22Rv1 (cell line): Measurements from ENCODE around the gene DOCK11.

Experiments used
- H3K27ac ChIP-seq: fragments of 450-650 bp; 2 replicates; pipeline ENCODE4 v1.5.1; 2017
- CTCF ChIP-seq: fragments of 450-650 bp; IDR thresholded peaks from 2 replicates; pipeline ENCODE4 v1.5.1; 2017; ENCODE audit warnings: mild to moderate bottlenecking
- ZFX ChIP-seq: fragments of 450-650 bp; IDR thresholded peaks from 2 replicates; pipeline ENCODE4 v1.6.1; 2017; ENCODE audit warnings: antibody characterized with exemption, borderline replicate concordance

The DOCK11 gene

GRCh38 chrX:118536687-118537461 lies 41.3 kb downstream of the DOCK11 start:
- H3K27ac ChIP-seq = no peak overlapping the region
- peak; percentile 15; the same call in 1 of the 2 replicates for TF ChIP-seq CTCF
- TF ChIP-seq ZFX = no peak

GRCh38 chrX:118538386-118538785 lies 42.8 kb downstream of the DOCK11 start:
- TF ChIP-seq CTCF (no peak), ZFX (no peak)
- H3K27ac ChIP-seq = no peak overlapping the region

- H3K27ac ChIP-seq = no peak overlapping the region
- TF ChIP-seq ZFX = no peak
- TF ChIP-seq CTCF = no peak
These were observed 44.7 kb downstream of the DOCK11 start for GRCh38 chrX:118540342-118540741.

GRCh38 chrX:118541482-118541881 lies 45.9 kb downstream of the DOCK11 start:
- TF ChIP-seq ZFX (no peak), CTCF (no peak)
- H3K27ac ChIP-seq = no peak overlapping the region

GRCh38 chrX:118545510-118545909 lies 49.9 kb downstream of the DOCK11 start:
- TF ChIP-seq CTCF = no peak
- H3K27ac ChIP-seq = no peak overlapping the region

GRCh38 chrX:118548841-118549240 lies 53.2 kb downstream of the DOCK11 start:
- no peak overlapping the region for H3K27ac ChIP-seq
- TF ChIP-seq CTCF = no peak
- TF ChIP-seq ZFX = no peak

GRCh38 chrX:118550792-118551191 lies 55.2 kb downstream of the DOCK11 start:
- TF ChIP-seq CTCF (no peak), ZFX (no peak)
- no peak overlapping the region for H3K27ac ChIP-seq
